Ishikawa (cell line): Measurements from ENCODE around the gene PRKD2.
A peak's percentile ranks its signal among the peaks of the same experiment; 100 is the strongest.

Source experiments
- CEBPB ChIP-seq: IDR thresholded peaks from 2 replicates; pipeline ENCODE4 v1.6.1; 2012
- CREB1 ChIP-seq: IDR thresholded peaks from 2 replicates; pipeline ENCODE4 v1.6.1; 2012; ENCODE audit warnings: low read depth
- EGR1 ChIP-seq: IDR thresholded peaks from 2 replicates; pipeline ENCODE4 v1.6.1; 2012
- EP300 ChIP-seq: IDR thresholded peaks from 2 replicates; pipeline ENCODE4 v1.6.1; 2012; ENCODE audit warnings: borderline replicate concordance
- FOXM1 ChIP-seq: IDR thresholded peaks from 2 replicates; pipeline ENCODE4 v1.6.1; 2012; ENCODE audit warnings: low read depth, borderline replicate concordance
- NFIC ChIP-seq: IDR thresholded peaks from 2 replicates; pipeline ENCODE4 v1.6.1; 2012
- RAD21 ChIP-seq: IDR thresholded peaks from 2 replicates; pipeline ENCODE4 v1.6.1; 2012; ENCODE audit warnings: low read depth
- TAF1 ChIP-seq: IDR thresholded peaks from 2 replicates; pipeline ENCODE4 v1.6.1; 2012; ENCODE audit warnings: low read depth, mild to moderate bottlenecking
- TCF12 ChIP-seq: IDR thresholded peaks from 2 replicates; pipeline ENCODE4 v1.6.1; 2012; ENCODE audit warnings: low read depth
- TEAD4 ChIP-seq: IDR thresholded peaks from 2 replicates; pipeline ENCODE4 v1.6.1; 2012
- USF1 ChIP-seq: IDR thresholded peaks from 2 replicates; pipeline ENCODE4 v1.6.1; 2012
- YY1 ChIP-seq: IDR thresholded peaks from 2 replicates; pipeline ENCODE4 v1.6.1; 2012; ENCODE audit warnings: low read depth
- ZBTB7A ChIP-seq: IDR thresholded peaks from 2 replicates; pipeline ENCODE4 v1.6.1; 2012; ENCODE audit warnings: low read depth
- TF ChIP-seq, protein P1 (sequence below): IDR thresholded peaks from 2 replicates; pipeline ENCODE4 v1.6.1; 2012; ENCODE audit warnings: low read depth, mild to moderate bottlenecking
- TF ChIP-seq, protein P2 (sequence below): IDR thresholded peaks from 2 replicates; pipeline ENCODE4 v1.6.1; 2012

Gene PRKD2

DNA sequence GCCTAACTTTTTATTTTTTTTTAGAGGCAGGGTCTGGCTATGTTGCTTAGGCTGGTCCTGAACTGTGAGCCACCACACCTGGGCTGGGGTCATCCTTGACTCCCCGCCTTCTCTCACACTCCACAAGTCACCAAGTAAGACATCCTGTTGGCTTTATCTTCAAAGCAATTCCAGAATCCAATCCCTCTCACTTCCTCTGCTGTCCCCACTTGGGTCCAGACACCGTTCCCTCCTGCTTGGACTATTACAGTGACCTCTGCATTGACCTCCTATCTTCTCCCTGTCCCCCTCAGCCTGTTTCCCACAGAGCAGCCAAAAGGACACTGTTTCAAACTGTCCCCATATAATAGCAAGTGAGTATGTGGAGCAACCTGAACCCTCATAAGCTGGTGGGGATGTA, 76.3 kb downstream of the PRKD2 start:
- TF ChIP-seq, protein P1, sequence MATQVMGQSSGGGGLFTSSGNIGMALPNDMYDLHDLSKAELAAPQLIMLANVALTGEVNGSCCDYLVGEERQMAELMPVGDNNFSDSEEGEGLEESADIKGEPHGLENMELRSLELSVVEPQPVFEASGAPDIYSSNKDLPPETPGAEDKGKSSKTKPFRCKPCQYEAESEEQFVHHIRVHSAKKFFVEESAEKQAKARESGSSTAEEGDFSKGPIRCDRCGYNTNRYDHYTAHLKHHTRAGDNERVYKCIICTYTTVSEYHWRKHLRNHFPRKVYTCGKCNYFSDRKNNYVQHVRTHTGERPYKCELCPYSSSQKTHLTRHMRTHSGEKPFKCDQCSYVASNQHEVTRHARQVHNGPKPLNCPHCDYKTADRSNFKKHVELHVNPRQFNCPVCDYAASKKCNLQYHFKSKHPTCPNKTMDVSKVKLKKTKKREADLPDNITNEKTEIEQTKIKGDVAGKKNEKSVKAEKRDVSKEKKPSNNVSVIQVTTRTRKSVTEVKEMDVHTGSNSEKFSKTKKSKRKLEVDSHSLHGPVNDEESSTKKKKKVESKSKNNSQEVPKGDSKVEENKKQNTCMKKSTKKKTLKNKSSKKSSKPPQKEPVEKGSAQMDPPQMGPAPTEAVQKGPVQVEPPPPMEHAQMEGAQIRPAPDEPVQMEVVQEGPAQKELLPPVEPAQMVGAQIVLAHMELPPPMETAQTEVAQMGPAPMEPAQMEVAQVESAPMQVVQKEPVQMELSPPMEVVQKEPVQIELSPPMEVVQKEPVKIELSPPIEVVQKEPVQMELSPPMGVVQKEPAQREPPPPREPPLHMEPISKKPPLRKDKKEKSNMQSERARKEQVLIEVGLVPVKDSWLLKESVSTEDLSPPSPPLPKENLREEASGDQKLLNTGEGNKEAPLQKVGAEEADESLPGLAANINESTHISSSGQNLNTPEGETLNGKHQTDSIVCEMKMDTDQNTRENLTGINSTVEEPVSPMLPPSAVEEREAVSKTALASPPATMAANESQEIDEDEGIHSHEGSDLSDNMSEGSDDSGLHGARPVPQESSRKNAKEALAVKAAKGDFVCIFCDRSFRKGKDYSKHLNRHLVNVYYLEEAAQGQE: no peak
- no peak for TF ChIP-seq YY1
- TF ChIP-seq TCF12: no peak
- TF ChIP-seq TAF1: no peak
- no peak for TF ChIP-seq ZBTB7A
- TF ChIP-seq USF1: no peak
- no peak for TF ChIP-seq NFIC
- no peak for TF ChIP-seq FOXM1
- TF ChIP-seq EGR1: no peak

DNA sequence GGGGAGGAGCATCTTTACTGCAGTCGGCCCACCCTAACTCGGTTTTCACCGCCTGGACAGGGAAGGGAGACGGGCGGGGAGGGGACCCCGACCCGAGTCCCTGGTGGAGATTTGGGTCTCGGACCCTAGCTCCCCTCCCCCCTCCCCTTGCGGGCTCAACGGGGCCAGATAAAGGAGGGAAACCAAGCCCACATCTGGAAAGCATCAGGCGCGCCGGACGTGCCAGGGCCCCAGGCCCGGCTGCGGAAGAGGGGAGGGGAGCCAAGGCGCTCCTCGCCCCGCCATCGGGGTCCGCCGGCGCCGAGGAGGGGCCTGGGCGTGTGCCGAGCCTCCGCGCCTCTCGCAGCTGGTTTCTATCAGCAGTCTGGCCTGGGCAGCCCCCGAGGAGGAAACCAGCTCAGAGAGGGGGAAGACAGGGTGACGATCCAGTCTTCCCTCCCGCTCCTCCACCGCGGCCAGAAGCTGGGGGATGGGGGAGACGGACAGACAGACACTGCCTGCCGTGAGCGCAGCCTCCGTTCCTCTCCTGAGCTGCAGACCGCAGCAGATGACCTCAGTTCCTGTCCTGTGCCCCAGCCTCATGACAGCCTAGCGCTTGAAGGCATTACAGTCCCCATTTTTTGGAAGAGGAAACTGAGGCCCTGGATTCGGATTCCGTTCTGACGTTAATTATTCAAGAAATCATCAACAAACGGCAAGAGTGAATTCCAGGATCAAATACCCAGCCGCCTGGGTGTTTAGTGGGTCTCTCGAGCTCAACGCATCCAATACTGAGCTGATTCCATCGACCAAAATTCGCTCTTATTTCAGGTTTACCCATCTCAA, 77.3 kb downstream of the PRKD2 start:
- TF ChIP-seq RAD21 (no peak), CREB1 (no peak), NFIC (no peak), ZBTB7A (peak; percentile 53; the same call in 1 of the 2 replicates), CEBPB (no peak), TEAD4 (no peak), USF1 (no peak), YY1 (no peak), EP300 (no peak), TCF12 (peak; percentile 48; the same call in 1 of the 2 replicates), TAF1 (0 out of 2 replicates have a peak, but pooled peaks have one; percentile 25), EGR1 (no peak), FOXM1 (no peak)
- TF ChIP-seq, protein P2, sequence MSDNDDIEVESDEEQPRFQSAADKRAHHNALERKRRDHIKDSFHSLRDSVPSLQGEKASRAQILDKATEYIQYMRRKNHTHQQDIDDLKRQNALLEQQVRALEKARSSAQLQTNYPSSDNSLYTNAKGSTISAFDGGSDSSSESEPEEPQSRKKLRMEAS: 0 out of 2 replicates have a peak, but pooled peaks have one; percentile 7
- TF ChIP-seq, protein P1: no peak

GRCh38 chr19:46637224-46637623, 79.7 kb downstream of the PRKD2 start:
- TF ChIP-seq, protein P2: no peak
- TF ChIP-seq FOXM1: no peak
- TF ChIP-seq YY1: no peak
- no peak for TF ChIP-seq CREB1
- TF ChIP-seq, protein P1: no peak
- TF ChIP-seq NFIC: no peak
- TF ChIP-seq TAF1: no peak
- no peak for TF ChIP-seq RAD21
- TF ChIP-seq ZBTB7A: no peak
- no peak for TF ChIP-seq TEAD4
- no peak for TF ChIP-seq EGR1
- no peak for TF ChIP-seq TCF12
- TF ChIP-seq USF1: no peak
- no peak for TF ChIP-seq CEBPB
- TF ChIP-seq EP300: no peak
